HepG2 (cell line): Measurements from ENCODE around the gene SELENOV. TPM values are rescaled to one million over a fixed set of nuclear protein-coding genes. Genes with fewer than 3 reads are reported as not detected.
A peak's percentile ranks its signal among the peaks of the same experiment; 100 is the strongest.

ENCODE experiments used
- DPF2 ChIP-seq: sonication (generic); formaldehyde crosslinking; IDR thresholded peaks from 2 replicates; pipeline ENCODE4 v1.4.0; 2020; ENCODE audit warnings: mild to moderate bottlenecking, low read depth, missing genetic modification reagents, borderline replicate concordance
- FOSL1 ChIP-seq: sonication (generic); formaldehyde crosslinking; IDR thresholded peaks from 2 replicates; pipeline ENCODE4 v1.9.0; 2021; ENCODE audit warnings: missing genetic modification reagents, borderline replicate concordance
- GATAD1 ChIP-seq: IDR thresholded peaks from 2 replicates; pipeline ENCODE4 v1.6.1; 2016; ENCODE audit warnings: missing genetic modification reagents, missing compliant biosample characterization
- KLF16 ChIP-seq, 2 experiments: sonication (generic) in 1 of 2; formaldehyde crosslinking in 1 of 2; IDR thresholded peaks; 2 replicates each; pipeline versions ENCODE4 v1.6.1 to v1.8.0; 2016 to 2023; ENCODE audit warnings: missing genetic modification reagents in 2 of 2, missing compliant biosample characterization in 1 of 2
- PLSCR1 ChIP-seq: sonication (generic); formaldehyde crosslinking; IDR thresholded peaks from 2 replicates; pipeline ENCODE4 v1.5.0; 2020; ENCODE audit warnings: missing genetic modification reagents, mild to moderate bottlenecking, borderline replicate concordance
- THAP9 ChIP-seq: sonication (generic); formaldehyde crosslinking; IDR thresholded peaks from 2 replicates; pipeline ENCODE4; 2020; ENCODE audit warnings: missing genetic modification reagents, mild to moderate bottlenecking, borderline replicate concordance
- ZBTB3 ChIP-seq: sonication (generic); formaldehyde crosslinking; IDR thresholded peaks from 2 replicates; pipeline ENCODE4 v1.4.0; 2020; ENCODE audit warnings: low read depth, mild to moderate bottlenecking, moderate library complexity, missing genetic modification reagents, borderline replicate concordance
- ZC3H4 ChIP-seq: sonication (generic); formaldehyde crosslinking; IDR thresholded peaks from 2 replicates; pipeline ENCODE4 v1.4.0; 2020; ENCODE audit warnings: missing genetic modification reagents, borderline replicate concordance
- ZNF234 ChIP-seq: sonication (generic); formaldehyde crosslinking; conservative IDR thresholded peaks from 2 replicates; pipeline ENCODE4 v1.5.1; 2020; ENCODE audit warnings: mild to moderate bottlenecking, missing genetic modification reagents
- ZNF362 ChIP-seq: sonication (generic); formaldehyde crosslinking; IDR thresholded peaks from 2 replicates; pipeline ENCODE4 v1.4.0; 2020; ENCODE audit warnings: missing genetic modification reagents, mild to moderate bottlenecking, borderline replicate concordance
- ZNF674 ChIP-seq: sonication (generic); formaldehyde crosslinking; IDR thresholded peaks from 2 replicates; pipeline ENCODE4 v1.5.0; 2020; ENCODE audit warnings: low read depth, mild to moderate bottlenecking, missing genetic modification reagents
- polyA plus RNA-seq, 8 experiments: library from polyadenylated mRNA; depleted of rRNA in 3 of 8; stranded (reverse) in 7 of 8; unstranded in 1 of 8; fragments of >200 nt; fragmentation: Illumina TruSeq in 4 of 8; extraction: Trizol in 4 of 8; gene quantifications; 2 replicates each; pipeline versions ENCODE4 v1.2.1 to v1.2.3, GENCODE V29; 2011 to 2016; ENCODE audit warnings: low read depth in 4 of 8, missing spikeins in 1 of 8, mixed read lengths in 1 of 8; ENCODE audit not compliant: insufficient read depth in 1 of 8
- total RNA-seq, 5 experiments: library from RNA; depleted of rRNA; stranded (reverse); fragments of >200 nt; fragmentation: Illumina TruSeq; extraction: Trizol; gene quantifications; 2 replicates each; pipeline ENCODE4 v1.2.3, GENCODE V29; 2016; ENCODE audit warnings: low read depth in 1 of 5
- TF ChIP-seq, protein P1 (sequence below): IDR thresholded peaks from 2 replicates; pipeline ENCODE4 v1.6.1; 2016; ENCODE audit warnings: low read depth, missing genetic modification reagents, missing compliant biosample characterization
- TF ChIP-seq, protein P2 (sequence below): sonication (generic); formaldehyde crosslinking; IDR thresholded peaks from 2 replicates; pipeline ENCODE4 v1.4.0; 2020; ENCODE audit warnings: mild to moderate bottlenecking, missing genetic modification reagents

Gene SELENOV
- total and polyA plus RNA-seq, 2 of the 13 experiments (the other 11 are each of a cell fraction or from before 2014, with no cell fraction given) = not detected

DNA sequence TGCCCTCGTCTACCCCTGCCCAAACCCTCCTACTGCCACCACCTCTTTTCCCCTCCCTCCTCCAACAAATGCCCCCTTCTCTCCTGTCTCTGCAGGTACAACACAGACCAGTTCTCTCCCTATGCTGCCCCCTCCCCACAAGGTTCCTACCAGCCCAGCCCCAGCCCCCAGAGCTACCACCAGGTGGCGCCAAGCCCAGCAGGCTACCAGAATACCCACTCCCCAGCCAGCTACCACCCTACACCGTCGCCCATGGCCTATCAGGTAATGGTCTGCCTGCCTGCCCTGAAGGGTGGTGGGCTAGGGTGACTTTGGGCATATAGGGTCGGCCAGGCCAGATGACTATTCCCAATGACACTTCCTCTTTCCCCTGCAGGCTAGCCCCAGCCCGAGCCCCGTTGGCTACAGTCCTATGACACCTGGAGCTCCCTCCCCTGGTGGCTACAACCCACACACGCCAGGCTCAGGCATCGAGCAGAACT is 40.8 kb upstream of the SELENOV start (continued):
- TF ChIP-seq THAP9 (CRISPR knock-in tag) (peak; percentile 44; the same call in 1 of the 2 replicates), ZNF234 (CRISPR knock-in tag) (no peak), ZC3H4 (CRISPR knock-in tag) (no peak), DPF2 (CRISPR knock-in tag) (no peak), PLSCR1 (CRISPR knock-in tag) (no peak), KLF16 (CRISPR knock-in tag; IDR thresholded peaks at IDR 0.05) (no peak), FOSL1 (CRISPR knock-in tag) (no peak), ZNF362 (CRISPR knock-in tag) (no peak), ZBTB3 (CRISPR knock-in tag) (no peak), GATAD1 (CRISPR knock-in tag) (no peak), ZNF674 (CRISPR knock-in tag) (no peak)
- TF ChIP-seq, protein P1, sequence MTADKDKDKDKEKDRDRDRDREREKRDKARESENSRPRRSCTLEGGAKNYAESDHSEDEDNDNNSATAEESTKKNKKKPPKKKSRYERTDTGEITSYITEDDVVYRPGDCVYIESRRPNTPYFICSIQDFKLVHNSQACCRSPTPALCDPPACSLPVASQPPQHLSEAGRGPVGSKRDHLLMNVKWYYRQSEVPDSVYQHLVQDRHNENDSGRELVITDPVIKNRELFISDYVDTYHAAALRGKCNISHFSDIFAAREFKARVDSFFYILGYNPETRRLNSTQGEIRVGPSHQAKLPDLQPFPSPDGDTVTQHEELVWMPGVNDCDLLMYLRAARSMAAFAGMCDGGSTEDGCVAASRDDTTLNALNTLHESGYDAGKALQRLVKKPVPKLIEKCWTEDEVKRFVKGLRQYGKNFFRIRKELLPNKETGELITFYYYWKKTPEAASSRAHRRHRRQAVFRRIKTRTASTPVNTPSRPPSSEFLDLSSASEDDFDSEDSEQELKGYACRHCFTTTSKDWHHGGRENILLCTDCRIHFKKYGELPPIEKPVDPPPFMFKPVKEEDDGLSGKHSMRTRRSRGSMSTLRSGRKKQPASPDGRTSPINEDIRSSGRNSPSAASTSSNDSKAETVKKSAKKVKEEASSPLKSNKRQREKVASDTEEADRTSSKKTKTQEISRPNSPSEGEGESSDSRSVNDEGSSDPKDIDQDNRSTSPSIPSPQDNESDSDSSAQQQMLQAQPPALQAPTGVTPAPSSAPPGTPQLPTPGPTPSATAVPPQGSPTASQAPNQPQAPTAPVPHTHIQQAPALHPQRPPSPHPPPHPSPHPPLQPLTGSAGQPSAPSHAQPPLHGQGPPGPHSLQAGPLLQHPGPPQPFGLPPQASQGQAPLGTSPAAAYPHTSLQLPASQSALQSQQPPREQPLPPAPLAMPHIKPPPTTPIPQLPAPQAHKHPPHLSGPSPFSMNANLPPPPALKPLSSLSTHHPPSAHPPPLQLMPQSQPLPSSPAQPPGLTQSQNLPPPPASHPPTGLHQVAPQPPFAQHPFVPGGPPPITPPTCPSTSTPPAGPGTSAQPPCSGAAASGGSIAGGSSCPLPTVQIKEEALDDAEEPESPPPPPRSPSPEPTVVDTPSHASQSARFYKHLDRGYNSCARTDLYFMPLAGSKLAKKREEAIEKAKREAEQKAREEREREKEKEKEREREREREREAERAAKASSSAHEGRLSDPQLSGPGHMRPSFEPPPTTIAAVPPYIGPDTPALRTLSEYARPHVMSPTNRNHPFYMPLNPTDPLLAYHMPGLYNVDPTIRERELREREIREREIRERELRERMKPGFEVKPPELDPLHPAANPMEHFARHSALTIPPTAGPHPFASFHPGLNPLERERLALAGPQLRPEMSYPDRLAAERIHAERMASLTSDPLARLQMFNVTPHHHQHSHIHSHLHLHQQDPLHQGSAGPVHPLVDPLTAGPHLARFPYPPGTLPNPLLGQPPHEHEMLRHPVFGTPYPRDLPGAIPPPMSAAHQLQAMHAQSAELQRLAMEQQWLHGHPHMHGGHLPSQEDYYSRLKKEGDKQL (CRISPR knock-in tag) = no peak
- TF ChIP-seq, protein P2, sequence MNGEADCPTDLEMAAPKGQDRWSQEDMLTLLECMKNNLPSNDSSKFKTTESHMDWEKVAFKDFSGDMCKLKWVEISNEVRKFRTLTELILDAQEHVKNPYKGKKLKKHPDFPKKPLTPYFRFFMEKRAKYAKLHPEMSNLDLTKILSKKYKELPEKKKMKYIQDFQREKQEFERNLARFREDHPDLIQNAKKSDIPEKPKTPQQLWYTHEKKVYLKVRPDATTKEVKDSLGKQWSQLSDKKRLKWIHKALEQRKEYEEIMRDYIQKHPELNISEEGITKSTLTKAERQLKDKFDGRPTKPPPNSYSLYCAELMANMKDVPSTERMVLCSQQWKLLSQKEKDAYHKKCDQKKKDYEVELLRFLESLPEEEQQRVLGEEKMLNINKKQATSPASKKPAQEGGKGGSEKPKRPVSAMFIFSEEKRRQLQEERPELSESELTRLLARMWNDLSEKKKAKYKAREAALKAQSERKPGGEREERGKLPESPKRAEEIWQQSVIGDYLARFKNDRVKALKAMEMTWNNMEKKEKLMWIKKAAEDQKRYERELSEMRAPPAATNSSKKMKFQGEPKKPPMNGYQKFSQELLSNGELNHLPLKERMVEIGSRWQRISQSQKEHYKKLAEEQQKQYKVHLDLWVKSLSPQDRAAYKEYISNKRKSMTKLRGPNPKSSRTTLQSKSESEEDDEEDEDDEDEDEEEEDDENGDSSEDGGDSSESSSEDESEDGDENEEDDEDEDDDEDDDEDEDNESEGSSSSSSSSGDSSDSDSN (CRISPR knock-in tag) = no peak
